ENCODE data around the gene ANKRD60.

The ANKRD60 gene

DNA sequence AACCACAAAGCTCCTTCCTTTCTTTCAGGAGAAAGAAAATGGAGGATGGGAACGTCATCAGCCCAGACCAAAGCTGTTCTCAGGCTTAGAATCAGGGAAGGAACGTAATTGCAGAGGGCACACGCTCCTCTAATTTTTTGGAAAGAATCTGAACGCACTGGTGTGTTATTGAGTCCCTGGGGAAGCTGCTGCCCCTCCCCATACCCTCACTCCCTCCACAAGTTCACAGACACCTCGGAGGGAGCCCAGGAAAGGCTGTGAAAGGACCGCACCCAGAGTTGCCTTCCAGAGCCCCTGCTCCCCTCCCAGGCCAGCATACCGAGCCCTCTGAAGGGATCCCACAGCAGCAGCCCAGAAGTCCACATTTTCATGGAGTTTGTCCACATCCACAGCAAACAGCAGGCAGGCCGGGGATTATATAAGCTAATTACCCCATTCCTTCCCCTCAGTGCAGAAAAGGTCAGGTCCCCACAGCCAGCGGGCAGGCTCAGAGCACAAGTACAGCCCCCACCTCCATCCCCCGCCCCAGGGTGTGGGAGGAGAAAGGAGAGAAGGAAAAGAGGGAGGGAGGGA, 53.7 kb downstream of the ANKRD60 start:
- TF ChIP-seq, protein P1, sequence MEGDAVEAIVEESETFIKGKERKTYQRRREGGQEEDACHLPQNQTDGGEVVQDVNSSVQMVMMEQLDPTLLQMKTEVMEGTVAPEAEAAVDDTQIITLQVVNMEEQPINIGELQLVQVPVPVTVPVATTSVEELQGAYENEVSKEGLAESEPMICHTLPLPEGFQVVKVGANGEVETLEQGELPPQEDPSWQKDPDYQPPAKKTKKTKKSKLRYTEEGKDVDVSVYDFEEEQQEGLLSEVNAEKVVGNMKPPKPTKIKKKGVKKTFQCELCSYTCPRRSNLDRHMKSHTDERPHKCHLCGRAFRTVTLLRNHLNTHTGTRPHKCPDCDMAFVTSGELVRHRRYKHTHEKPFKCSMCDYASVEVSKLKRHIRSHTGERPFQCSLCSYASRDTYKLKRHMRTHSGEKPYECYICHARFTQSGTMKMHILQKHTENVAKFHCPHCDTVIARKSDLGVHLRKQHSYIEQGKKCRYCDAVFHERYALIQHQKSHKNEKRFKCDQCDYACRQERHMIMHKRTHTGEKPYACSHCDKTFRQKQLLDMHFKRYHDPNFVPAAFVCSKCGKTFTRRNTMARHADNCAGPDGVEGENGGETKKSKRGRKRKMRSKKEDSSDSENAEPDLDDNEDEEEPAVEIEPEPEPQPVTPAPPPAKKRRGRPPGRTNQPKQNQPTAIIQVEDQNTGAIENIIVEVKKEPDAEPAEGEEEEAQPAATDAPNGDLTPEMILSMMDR (IDR thresholded peaks at IDR 0.05) = no peak

DNA sequence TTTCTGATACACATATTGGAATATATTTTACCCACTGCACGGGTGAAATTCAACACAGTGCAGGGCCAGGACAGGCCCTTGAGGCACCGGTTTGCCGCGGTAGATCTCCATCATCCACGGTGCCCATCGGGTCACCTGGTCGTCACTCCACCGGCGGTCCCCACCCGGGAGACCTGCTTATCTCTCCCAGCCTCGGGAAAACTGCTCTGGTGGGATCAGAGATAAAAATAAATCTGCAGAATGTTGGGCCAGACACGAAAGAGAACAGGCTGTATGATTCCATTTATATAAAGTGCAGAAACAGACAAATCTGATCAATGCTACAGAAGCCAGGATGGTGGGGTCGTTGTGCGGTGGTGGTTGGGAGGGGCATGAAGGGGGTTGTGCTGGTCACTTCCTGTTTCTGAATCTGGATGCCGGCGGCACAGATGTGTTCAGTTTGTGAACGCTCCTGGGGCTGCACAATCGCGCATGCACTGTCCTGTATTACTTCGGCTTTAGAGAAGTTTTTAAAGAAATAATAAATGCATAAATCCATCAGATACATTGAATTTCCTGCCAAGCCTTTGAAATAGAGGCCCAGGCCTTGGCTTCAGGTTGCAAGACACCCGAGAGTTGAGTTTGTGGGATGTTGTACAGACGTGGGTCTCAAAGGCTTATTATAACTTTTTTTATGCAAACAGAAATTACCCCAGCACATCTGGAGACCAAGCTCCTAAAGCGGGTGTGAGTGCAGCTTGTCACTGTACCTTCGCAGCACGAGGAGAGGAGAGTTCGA, 54.3 kb downstream of the ANKRD60 start:
- TF ChIP-seq, protein P1 (IDR thresholded peaks at IDR 0.05) = no peak

DNA sequence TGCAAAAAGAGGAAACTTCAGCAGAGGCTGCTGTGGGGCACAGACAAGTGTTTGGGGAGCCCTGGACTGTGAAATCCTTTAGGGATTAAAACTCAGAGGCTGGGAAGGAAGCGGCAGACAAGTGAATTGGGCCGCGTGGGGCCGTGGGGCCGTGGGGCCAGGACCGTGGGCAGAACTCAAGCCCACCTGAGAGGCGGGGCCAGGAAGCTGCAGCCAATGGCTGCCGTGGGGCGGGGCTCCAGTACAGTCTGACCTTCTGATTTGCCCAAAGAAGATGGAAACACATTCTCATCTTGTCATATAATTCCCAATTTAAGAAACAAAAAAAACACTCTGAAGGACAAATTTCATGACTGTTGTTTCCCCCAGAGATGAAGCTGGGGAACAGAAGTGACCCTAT, 55.4 kb downstream of the ANKRD60 start:
- TF ChIP-seq, protein P1 (IDR thresholded peaks at IDR 0.05) = no peak

DNA sequence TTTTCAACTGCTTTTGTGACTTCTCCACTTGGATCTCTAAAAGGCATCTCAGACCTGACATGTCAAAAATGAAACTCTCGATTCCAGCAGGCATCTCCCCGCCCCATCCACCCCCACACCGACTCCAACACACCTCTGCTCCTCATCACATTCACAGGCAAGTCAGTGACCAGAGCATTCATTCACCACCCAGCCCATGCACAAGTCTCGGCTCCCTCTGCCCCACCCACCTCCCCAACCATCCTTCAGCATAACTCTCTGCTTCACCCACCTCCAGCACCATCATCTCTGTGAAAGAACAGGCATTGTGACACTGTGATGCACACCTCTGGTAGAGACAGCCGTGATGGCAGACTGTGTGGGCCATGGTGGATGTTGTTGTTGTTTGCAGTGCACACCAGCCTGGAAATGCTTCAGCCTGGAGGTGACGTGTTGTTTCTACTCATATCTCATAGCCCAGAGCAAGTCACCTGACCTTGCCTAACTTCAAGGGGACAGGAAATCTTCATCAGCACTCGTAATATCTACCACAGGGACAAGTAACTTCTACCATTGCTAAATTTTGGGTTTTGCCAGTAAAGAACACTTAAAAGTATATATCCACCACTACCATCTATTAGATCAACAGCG, 56.5 kb downstream of the ANKRD60 start:
- TF ChIP-seq, protein P1 (IDR thresholded peaks at IDR 0.05) = no peak

DNA sequence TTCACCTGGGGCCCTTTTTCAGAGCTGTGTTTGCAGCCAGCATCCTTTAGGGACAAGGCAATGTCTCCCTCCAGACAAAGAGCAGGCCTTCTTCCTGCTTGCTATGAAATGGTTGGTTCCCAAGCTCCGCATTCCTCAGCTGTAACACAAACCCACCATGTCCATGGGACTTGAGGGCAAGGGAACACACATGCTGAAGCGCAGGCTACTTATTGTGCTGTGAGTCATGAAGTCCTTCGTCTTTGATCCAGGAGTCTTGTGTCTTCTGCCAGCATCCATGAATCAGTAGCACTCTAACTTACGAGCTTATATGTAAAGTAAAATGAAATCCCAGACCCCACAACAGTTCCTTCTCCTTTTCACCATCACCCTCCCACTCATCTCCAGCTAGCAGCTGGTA, 59.0 kb downstream of the ANKRD60 start:
- TF ChIP-seq, protein P1 (IDR thresholded peaks at IDR 0.05) = no peak

DNA sequence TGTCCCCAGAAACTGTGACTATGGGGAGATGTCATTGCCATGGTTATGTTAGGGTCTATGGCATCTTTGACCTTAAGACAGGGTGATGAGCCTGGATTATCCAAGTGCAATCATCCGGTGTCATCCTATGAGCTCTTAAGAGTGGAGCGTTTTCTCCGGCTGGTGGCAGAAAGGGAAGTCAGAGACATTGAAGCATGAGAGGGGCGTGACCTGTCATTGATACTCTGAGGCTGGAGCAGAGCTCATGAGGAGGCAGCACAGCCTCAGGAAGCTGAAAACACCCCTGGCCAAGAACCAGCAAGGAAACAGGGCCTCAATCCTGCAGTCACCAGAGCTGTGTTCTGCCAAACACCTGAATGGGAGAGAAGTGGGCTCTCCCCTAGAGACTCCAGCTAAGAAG, 59.6 kb downstream of the ANKRD60 start:
- TF ChIP-seq, protein P1 (IDR thresholded peaks at IDR 0.05) = no peak

DNA sequence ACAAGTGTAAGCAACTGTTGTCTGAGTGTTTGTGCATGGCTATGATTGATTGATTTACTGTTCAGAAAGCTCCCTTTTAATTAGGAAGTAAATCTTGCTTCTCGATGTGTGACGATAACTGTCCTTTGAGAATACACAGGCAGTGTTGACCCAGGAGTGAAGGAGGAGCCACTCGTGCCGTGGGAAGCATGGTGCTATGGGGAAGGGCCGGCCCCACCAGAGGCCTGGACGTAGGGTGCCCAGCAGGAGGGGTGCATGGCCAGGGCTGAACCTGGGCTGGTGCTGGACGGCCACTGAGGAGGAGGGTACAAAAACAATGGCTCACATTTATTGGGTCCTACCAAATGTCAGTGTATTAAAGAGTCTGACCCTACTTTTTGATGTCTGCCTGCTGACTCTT, 60.7 kb downstream of the ANKRD60 start:
- TF ChIP-seq, protein P1 (IDR thresholded peaks at IDR 0.05) = no peak
